Hematopoietic multipotent progenitor cell treated with erythropoietin and hydrocortisone succinate and interleukin-3 and kit ligand, for 4 days (in vitro differentiated cells): Measurements from ENCODE around the gene TEKTIP1.
"Not testable (repeated sequence)": the region's sequence is repeated elsewhere in the genome, so short reads cannot be mapped to it uniquely, and the experiment has no call there.

Experiments used
- DNase-seq: peaks from one replicate; pipeline ENCODE4 v3.0.0-alpha.2; 2015

TEKTIP1 gene

DNA sequence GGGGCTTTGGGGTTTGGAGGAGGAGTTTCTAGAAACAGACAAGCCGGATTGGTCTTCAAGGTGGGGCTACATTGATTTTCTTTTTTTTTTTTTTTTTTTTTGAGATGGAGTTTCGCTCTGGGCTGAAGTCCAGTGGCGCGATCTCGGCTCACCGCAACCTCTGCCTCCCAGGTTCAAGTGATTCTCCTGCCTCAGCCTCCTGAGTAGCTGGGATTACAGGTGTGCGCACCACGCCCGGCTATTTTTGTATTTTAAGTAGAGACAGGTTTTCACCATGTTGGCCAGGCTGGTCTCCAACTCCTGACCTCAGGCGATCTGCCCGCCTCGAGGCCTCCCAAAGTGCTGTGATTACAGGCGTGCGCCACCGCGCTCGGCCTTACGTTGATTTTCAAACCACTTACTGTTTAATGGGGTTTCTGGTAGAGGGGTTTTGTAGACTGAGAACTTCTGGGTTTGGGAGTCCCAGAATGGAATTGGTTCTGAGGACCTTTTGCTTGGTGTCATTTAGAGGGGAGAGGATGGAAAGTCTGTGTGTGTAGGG is 30.8 kb upstream of the TEKTIP1 start:
- not testable (repeated sequence) for DNase-seq

DNA sequence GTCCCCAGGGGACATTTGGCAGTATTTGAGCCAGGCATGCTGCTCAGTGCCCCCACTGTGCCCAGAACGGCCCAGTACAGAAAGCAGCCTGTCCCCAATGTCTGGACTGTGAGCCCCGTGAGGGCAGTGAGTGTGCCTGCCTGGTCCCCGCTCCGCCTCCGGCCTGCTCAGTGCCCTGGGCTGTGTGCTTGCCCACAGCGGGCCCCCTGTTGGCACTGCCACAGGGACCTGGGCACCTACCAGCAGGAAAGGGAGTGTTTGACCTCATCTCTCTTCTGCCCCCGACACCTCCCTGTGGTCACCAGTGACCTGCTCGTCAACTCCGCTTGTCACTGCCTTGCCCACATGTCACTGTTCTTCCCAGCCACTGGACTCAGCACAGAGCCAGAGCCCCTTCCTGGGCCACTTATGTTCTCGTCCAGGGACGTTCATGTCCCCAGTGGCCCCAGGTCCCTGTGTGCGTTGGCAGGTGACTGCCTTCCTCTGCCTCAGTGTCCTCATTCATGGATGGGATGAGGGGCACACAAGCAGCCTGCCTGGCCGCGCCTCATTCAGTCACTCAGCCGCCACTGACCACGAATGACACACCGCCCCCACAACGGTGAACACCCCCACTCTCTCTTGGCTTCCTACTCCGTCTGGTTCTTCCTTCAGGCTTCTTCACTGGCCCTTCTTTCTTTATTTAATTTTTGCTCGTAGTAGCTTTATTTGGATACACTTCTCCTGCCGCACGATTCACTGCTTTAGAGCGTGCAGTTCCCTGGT is 30.0 kb upstream of the TEKTIP1 start:
- no peak for DNase-seq

DNA sequence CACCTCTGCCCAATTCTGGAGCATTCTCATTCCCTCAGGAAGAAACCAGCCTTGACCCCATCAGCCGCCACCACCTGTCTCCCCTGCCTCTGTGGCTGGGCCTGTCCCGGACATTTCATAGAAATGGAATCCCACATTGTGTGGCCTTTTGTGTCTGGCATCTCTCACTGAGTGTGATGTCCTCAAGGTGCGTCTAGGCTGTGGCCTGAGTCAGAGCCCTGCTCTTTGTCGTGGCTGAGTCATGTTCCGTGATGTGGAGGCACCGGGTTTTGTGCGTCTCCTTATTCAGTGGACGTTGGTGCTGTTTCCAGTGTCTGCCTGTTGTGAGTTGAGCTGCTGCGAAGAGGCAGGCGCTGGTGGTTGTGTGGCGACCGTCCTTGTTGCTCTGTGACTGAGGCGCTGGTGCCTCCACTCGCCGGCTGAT is 29.4 kb upstream of the TEKTIP1 start:
- no peak for DNase-seq

DNA sequence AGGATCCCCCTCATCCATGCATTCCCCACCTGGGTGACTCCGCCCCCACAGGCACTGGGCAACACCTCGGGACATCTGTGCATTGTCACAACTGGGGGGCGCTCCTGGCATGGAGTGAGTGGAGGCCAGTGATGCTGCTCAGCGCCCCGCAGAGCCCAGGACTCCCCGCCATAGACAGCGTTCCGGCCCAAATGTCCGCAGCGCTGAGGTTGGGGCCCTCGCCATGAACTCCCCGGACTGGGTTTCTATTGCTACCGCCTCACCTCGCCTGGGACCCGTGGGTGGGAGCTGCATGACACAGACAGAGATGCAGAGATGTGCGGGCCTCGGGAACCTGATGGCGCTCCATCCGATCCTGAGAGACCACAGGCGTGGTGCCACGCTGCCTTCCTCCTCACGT is 28.2 kb upstream of the TEKTIP1 start:
- DNase-seq: no peak

DNA sequence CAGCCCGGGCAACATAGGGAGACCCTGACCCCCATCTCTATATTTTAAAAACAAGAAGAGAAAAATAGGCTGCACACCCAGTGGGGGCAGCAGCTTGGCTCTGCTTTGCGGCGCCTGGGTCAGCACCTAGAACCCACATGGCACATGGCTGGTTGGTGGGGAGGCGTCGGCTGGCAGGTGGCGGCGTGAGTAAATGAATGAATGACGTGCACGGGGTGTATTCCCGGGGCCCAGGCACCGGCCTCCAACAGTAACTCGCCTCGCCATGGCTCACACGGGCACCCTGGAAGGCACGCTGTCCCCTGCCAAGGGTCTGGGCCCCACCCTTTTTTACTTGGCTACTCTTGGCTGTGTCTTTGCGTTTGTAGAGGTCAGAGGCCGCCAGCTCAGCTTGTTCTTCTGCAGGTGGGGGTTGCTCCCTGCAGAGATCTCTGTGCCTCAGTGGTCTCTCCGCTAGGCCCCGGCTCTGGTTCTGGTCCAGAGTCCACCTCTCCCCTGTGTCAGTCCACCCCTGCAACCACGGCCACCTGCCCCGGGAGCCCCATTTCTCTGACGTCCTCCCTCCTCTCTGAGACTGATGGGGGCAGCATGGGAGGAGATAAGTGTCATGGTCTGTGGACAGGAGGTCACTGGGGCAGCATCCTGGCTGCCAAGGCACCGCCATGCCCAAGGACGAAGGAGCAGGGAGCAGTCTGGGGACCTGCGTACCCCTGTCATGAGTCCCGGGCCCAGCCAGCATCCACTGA is 27.3 kb upstream of the TEKTIP1 start:
- no peak for DNase-seq

DNA sequence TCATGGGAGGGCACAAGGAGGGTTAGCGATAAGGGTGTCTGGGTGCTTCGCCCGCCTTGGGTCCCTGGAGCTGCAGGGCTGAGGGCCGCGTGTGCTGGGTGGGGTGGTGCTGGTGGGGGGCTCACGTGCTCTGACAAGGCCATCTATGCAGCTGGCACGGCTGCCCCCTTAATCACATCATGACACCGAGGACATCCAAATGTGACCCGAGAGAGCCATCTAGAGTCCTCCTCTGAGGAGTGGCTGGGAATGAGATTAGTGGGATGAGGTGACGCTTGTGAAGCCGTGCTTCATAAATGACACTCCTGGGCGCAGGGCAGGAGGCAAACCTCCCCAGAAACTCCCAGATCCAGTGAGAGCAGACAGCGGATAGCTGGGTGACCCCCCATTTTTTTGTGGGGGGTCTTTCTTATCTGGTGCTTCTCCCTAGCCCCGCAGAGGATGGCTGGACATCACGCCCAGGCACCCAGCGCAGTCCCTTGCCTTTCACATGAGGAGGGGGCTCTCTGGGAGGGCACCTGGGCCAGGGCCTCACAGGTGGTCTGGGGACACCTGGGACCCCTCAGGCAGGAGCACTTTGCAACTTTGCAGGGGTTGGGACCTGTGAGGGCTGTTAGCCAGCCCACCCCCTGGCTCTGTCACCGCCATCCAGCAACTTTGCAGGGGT is 26.3 kb upstream of the TEKTIP1 start:
- no peak for DNase-seq

DNA sequence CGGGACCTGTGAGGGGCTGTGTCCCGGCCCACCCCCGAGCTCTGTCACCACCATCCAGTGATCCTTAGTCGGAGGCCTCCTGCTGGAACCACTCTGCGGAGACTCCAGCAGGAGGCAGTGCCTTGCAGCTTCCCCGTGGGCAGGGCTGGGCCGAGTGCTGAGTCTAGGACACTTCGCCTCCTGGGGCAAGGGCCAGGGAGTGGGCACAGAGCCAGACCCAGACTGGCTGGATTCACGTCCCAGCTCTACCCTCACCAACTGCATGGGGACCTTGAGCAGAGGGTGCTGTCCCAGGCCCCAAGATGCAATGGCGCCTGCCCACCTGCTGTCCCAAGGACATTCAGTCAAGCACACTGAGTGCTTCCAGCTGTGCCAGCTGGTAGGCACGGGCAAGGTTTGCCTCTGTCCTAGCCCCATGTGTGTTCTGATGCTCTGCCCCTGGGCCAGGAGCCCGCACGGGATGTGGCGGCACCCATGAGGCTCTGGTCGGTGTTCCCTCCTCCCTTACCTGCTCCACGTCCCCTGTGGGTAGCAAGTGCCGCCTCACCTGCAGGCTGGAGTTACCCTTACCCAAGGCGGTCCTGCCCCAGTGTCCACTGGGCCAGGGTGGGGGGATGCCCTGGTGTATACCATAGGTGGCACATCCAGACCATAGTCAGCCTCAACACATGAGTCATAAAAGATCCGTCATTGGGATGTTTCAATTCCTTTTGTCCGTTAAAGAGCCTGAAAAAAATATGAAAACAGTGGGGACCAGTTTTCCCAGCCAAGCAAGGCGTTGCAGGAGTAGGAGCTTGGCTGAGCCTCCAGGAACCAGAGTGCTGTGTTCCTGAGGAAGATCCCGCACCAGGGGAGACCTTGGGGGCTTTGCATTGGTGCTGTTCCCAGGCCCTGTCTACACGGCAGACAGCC is 25.5 kb upstream of the TEKTIP1 start:
- no peak for DNase-seq

DNA sequence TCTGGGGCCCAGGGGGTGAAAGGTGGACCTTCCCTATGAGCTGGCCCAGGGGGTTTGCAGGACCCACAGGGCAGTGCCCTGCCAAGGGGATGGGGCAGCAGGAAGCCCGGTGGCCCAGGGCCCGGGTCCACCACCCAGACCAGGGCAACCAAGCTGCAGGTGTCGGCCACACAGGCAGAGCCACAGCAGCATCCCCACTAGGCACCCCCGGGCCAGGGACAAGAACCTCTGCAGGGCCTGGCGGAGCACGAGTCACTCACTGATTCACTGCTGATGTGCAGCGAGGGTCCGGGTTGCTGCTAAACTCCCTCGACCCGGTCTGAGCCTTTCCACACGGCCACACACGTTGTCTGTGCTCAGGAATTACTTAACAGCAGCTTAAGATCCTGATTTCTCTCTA is 24.0 kb upstream of the TEKTIP1 start:
- no peak for DNase-seq

DNA sequence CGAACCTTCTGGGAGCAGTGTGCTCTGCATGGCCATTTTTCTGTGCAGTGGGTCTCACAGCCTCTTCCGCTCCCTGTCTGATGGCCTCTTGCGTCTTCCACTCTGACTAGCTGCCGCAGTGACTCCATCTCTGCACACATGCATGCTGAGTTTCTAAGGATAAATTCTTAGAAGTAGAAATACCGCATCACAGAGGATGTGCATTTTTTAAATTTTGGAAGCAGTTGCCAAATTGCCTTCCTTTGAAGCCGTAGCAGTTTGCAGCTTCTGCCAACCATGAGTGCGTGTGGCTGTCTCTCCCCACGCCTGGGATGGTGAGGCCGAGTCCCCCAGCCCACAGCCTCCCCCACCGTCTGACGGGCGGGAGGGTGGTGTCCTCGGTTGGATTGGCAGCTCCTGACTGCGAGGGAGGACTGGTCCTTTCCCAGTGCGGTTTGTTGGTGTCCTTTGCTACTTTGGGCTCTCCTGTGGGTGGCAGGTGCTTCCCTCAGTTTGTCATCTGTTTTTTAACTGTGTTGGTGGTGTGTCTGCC is 23.0 kb upstream of the TEKTIP1 start:
- no peak for DNase-seq

DNA sequence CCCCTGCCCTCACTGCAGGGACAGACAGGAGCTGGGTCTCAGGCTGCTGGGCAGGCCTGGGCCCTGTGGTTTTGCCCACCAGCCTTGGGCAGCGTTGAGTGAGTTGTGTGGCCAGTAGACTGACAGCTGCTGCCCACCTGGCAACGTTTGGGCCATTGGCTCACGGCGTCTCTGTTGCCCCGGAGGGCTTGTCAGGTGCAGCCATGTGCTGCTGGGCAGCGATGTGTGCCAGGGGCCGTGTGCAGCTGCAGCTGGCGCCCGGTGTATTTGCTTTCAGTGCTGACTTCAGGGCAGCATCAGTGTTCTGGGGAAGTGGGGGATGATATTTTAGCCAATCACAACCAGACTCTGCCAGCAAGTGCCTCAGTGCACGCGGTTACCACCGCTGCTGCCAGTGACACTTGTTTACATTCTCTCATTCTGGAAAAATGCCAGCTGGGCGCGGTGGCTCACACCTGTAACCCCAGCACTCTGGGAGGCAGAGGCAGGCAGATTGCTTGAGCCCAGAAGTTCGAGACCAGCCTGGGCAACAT is 22.2 kb upstream of the TEKTIP1 start:
- DNase-seq: peak; percentile 30

DNA sequence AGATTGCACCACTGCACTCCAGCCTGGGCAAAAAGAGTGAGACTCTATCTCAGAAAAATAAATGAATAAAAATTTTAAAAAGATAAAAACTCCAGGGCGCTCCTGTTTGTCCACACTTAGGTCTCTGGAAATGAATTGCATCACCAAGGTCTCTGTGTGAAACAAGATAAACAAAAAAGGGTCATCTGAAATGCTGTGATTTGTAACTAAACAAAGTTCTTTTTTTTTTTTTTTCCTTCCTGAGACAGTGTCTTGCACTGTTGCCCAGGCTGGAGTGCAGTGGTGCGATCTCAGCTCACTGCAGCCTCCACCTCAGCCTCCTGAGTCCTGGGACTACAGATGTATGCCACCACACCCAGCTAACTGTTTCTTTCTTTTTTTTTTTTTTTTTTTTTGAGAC is 21.3 kb upstream of the TEKTIP1 start:
- DNase-seq: no peak

DNA sequence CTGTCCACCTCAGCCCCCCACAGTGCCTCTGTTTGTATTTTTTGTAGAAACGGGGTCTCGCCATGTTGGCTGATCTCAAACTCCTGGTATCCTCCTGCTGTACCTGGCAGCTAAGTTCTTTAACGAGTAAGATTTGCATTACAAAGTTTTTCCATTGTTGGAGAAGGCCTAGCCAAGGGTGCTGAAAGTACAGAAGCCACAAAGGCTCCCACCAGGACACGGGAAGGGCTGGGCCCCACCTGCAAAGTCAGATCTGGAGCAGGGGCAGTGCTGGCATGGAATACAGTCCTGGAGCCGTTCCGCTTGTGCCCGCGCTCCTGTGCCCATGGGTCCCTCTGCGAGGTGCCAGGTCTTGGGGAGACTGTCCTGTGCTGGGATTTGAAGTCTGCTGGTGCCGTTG is 20.7 kb upstream of the TEKTIP1 start:
- no peak for DNase-seq

DNA sequence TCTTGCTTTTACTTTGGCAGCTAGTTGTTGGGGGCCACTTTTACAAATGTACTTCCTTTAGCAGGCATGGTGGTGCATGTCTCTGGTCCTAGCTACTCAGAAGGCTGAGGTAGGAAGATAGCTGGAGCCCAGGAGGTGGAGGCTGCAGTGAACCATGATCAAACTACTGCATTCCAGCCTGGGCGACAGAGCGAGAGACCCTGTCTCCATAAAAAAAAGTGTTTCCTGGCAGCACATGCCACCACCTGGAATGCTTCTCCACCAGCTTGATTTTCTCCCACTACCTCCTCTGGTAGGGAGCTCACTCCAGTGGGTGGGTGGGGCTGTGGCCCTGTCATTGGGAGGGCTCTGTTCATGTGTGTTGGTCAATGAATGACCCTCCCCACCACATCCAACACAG is 20.3 kb upstream of the TEKTIP1 start:
- DNase-seq: no peak

DNA sequence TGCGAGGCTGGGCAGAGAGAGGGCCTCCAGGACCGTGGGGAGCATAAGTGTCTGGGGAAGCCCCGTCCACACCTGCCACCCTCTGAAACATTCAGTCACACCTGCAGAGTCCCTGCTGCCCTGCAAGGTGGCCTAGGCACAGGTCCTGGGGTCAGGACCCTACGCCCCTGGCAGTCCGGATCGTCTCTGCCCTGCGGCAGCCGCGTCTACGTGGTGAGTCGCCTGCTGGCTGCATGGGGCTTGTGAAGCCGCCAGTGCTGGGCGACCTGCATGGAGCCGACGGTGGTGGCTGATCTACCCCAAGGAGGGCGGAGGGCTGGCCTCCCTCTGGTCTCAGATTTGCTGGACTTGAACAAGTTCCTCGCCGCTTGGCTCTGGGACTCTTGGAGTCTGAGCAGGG is 19.8 kb upstream of the TEKTIP1 start:
- DNase-seq: no peak

DNA sequence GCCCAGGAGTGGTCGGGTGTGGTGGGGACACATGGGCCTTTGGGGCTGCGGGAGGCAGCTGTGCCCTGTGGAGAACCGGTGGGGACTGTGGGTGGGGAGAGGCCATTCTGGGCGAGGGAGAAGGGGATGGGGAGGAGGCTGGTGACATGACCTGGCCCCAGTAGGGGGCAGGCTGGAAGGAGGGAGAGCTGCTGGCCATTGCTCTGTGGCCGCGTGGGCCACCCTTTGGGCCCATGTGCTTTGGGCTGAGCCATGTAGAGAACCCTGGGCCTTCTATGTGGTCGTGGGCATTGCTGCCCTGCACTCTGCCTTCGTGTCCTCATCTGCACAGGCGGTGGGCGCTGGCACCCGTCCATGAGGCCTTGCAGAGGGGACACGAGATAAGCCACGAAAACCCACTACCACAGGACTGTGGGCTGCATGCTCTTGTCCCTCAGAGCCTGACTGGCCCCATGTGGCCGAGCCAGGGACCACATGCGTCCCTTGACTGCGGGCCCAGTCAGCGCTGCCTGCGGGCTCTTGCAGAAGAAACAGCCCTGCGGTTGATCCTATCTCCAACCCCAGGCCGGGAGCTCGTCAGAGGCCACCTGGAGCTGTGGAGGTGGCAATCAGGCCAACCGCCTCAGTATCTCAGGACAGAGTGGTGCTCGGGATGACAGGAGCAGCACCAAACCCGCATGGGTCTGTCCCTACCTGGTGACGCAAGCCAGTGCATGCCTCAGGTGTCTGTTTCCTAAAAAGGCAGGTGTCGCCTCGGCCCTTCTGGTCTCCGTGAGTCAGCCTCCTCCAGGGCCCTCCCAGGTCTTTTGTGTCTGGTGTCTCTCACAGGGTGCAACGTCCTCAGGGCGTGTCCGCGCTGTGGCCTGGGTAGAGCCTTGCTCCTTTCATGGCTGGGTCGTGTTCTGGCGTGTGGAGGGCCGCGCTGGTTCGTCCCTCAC is 18.5 kb upstream of the TEKTIP1 start:
- peak; percentile 82 for DNase-seq

DNA sequence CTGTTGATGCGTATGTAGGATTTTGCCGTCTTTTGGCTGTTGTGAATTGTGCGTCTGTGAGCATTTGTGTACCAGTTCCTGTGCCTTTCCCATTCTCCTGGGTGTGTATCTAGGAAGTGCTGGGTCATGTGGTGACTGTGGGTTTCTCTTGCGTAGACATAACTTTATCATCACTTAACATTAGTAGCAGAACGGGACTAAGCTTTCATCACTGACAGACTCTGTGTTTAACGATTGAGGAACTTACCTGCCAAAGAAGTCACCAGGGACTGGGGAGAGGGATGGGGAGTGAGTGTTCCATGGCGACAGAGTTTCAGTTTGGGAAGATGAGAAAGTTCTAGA is 17.9 kb upstream of the TEKTIP1 start:
- peak; percentile 78 for DNase-seq

DNA sequence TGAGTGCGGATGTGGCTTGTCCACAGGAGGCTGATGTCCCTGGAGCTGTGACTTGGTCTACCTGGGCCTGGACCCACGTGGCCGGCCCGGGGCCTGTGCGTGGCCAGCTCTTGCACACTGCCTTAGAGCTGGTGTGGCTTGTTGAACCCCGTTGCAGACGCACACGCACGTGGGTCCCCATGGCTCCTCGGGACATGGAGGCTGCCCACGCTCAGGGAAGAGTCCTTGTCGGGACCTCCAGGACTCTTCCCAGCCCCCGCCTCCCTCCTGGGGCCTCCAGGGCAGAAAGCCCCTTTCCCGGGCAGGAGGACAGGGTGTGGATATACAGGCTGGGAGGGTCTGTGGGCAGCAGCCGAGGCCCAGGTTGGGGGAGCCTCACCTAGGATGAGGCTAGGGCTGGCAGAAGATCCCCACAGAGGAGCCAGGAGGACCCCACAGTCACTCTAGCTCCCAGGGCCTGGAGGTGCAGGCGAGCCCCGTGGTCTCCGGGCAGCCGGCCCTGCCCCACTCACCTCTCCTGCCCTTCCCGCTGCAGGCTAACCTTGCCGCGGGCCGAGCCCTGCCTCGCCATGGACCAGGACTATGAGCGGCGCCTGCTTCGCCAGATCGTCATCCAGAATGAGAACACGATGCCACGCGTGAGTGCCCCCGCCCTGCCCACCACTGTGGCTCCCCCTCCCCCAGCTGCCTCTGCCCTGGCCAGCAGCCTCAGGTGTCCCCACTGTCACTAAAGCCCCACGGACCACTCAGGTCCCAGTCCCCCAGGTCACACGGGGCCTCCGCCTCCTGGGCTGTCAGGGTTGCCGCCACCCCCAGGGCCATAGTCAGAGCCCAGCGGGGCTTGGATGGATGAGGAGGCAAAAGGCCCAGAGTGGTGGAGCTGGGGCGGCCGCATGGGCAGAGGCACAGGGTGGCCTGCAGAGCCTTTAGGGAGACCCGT is 16.3 kb upstream of the TEKTIP1 start:
- no peak for DNase-seq

DNA sequence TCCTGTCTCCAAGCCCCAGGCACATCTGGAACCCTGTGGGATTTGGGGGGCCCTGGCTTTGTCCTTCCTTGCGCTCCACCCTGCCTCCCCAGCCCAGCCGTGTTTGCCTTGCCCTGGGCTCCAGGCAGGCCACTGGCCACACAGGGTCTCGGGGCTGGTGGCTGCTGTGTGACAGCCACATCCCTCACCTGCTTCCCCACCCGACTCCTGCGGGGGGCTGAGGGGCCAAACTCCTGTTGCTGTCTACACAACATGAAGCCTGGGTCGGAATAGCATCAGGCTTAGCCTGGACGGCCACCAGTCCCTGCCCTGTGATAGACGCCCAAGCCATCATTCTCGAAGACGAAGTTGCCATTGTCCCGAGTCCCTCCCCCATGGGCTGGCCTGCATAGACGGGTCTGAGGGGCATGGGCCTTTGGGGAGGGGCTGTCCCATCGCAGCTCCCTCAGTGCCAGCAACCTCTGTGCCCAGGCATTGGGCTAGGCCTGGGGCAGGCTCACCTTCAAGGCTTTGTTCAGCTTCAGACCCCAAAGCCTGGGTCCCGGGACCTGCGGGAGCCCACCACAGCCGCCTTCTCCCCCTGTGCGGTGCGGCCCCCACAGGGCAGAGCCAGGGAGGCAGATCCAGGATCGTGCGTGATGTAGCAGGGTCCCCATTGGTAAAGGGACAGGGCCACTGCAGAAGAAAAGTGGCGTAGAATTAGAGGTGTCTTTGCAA is 15.5 kb upstream of the TEKTIP1 start:
- no peak for DNase-seq
